IMR-90 (cell line): ENCODE results near the gene MARCO. TPM values are rescaled to one million over a fixed set of nuclear protein-coding genes. Genes with fewer than 3 reads are reported as not detected.

ENCODE experiments used
- ATAC-seq: fragments of 200-7000 bp; cut with Tn5 transposase; 2 replicates; pipeline ENCODE4 v1.9.1; 2020; ENCODE audit warnings: low read depth, mild to moderate bottlenecking, moderate library complexity
- BruUV-seq: library from RNA; stranded (reverse); fragments of 400-500 nt; replicated peaks from 2 replicates; lab custom pipeline; 2021; lab: Mats Ljungman, UMichigan
- CTCF ChIA-PET: fragments of 300-600 bp; formaldehyde crosslinking; extraction: SDS; loops from one replicate; lab custom pipeline; 2021; ENCODE audit warnings: antibody characterized with exemption; lab: Yijun Ruan, JAX
- POLR2A ChIA-PET: fragments of 300-600 bp; sonication (Branson Sonifier 250); formaldehyde crosslinking; loops from one replicate; lab custom pipeline; 2022; ENCODE audit warnings: antibody characterized with exemption; ENCODE audit not compliant: unreplicated experiment; lab: Charles Lee
- DNase-seq: peaks from one replicate; pipeline ENCODE4 v3.0.0; 2013
- H2AFZ ChIP-seq: replicated peaks from 2 replicates; pipeline ENCODE3; 2013; ENCODE audit warnings: low read length, mild to moderate bottlenecking; ENCODE audit not compliant: poor library complexity
- H2AK5ac ChIP-seq: 2 replicates; pipeline ENCODE4 v1.6.1; 2013; ENCODE audit warnings: low read depth, low read length, inconsistent platforms
- H2AK9ac ChIP-seq: replicated peaks from 2 replicates; pipeline ENCODE3; 2013; ENCODE audit warnings: mild to moderate bottlenecking, low read depth, low read length, moderate library complexity; ENCODE audit not compliant: poor library complexity
- H2BK120ac ChIP-seq: 2 replicates; pipeline ENCODE4 v1.6.1; 2013; ENCODE audit warnings: low read depth, low read length, inconsistent platforms
- H2BK15ac ChIP-seq: 3 replicates; pipeline ENCODE4 v1.6.1; 2013; ENCODE audit warnings: low read depth, low read length, inconsistent platforms
- H2BK20ac ChIP-seq: 2 replicates; pipeline ENCODE4 v1.6.1; 2013; ENCODE audit warnings: low read depth, mild to moderate bottlenecking, inconsistent platforms, low read length, moderate library complexity
- H2BK5ac ChIP-seq: 2 replicates; pipeline ENCODE4 v1.6.1; 2013; ENCODE audit warnings: mild to moderate bottlenecking, low read depth, low read length, inconsistent platforms; ENCODE audit not compliant: poor library complexity, severe bottlenecking
- H3K14ac ChIP-seq: replicated peaks from 2 replicates; pipeline ENCODE4 v1.6.1; 2013; ENCODE audit warnings: low read depth, low read length, inconsistent platforms
- H3K18ac ChIP-seq: 2 replicates; pipeline ENCODE4 v1.6.1; 2013; ENCODE audit warnings: low read depth, low read length, control low read depth
- H3K23ac ChIP-seq: 2 replicates; pipeline ENCODE4 v1.6.1; 2013; ENCODE audit warnings: low read depth, low read length, inconsistent platforms
- H3K27ac ChIP-seq: 2 replicates; pipeline ENCODE4 v1.5.1; 2013; ENCODE audit warnings: mild to moderate bottlenecking, control low read depth, low read length; ENCODE audit not compliant: insufficient read depth
- H3K27me3 ChIP-seq: 2 replicates; pipeline ENCODE4 v1.6.1; 2013; ENCODE audit warnings: low read length; ENCODE audit not compliant: control insufficient read depth, insufficient read depth
- H3K36me3 ChIP-seq: 2 replicates; pipeline ENCODE4 v1.6.1; 2013; ENCODE audit warnings: low read length, mixed read lengths; ENCODE audit not compliant: control insufficient read depth, insufficient read depth
- H3K4ac ChIP-seq: 2 replicates; pipeline ENCODE4 v1.6.1; 2013; ENCODE audit warnings: low read depth, low read length, inconsistent platforms
- H3K4me1 ChIP-seq: 2 replicates; pipeline ENCODE4 v1.6.1; 2013; ENCODE audit warnings: low read length, mixed read lengths; ENCODE audit not compliant: control insufficient read depth, insufficient read depth
- H3K4me2 ChIP-seq: 2 replicates; pipeline ENCODE4 v1.6.1; 2013; ENCODE audit warnings: low read depth, mild to moderate bottlenecking, control low read depth, low read length, moderate library complexity
- H3K4me3 ChIP-seq: 2 replicates; pipeline ENCODE4 v1.5.1; 2013; ENCODE audit warnings: low read depth, mild to moderate bottlenecking, control low read depth, low read length, moderate library complexity; ENCODE audit not compliant: insufficient read depth
- H3K56ac ChIP-seq: 2 replicates; pipeline ENCODE4 v1.6.1; 2013; ENCODE audit warnings: low read length, inconsistent platforms; ENCODE audit not compliant: insufficient read depth; ENCODE audit errors: extremely low read depth
- H3K79me1 ChIP-seq, 2 experiments: 2 replicates each; pipeline ENCODE4 v1.6.1; 2013; ENCODE audit warnings: low read length in 2 of 2, inconsistent platforms in 1 of 2, low read depth in 1 of 2
- H3K9ac ChIP-seq: 2 replicates; pipeline ENCODE4 v1.6.1; 2013; ENCODE audit warnings: low read depth, low read length, control low read depth
- H3K9me1 ChIP-seq: 2 replicates; pipeline ENCODE4 v1.6.1; 2013; ENCODE audit warnings: low read length, inconsistent platforms; ENCODE audit not compliant: insufficient read depth
- H3K9me3 ChIP-seq: 2 replicates; pipeline ENCODE4 v1.6.1; 2013; ENCODE audit warnings: low read length; ENCODE audit not compliant: control insufficient read depth, insufficient read depth
- H4K20me1 ChIP-seq: 2 replicates; pipeline ENCODE4 v1.6.1; 2013; ENCODE audit warnings: low read length, inconsistent platforms; ENCODE audit not compliant: insufficient read depth
- H4K5ac ChIP-seq: 2 replicates; pipeline ENCODE4 v1.6.1; 2013; ENCODE audit warnings: mild to moderate bottlenecking, low read depth, low read length, control low read depth
- H4K8ac ChIP-seq, 2 experiments: 2 replicates each; pipeline ENCODE4 v1.6.1; 2013; ENCODE audit warnings: low read depth in 2 of 2, low read length in 2 of 2, control low read depth in 1 of 2, inconsistent platforms in 1 of 2
- H4K91ac ChIP-seq: 2 replicates; pipeline ENCODE4 v1.6.1; 2013; ENCODE audit warnings: low read depth, low read length, inconsistent platforms; ENCODE audit not compliant: insufficient read depth
- CHD1 ChIP-seq: IDR thresholded peaks from 2 replicates; pipeline ENCODE4 v1.6.1; 2012; ENCODE audit warnings: low read depth, low read length, improper control_type of control experiment
- MXI1 ChIP-seq: IDR thresholded peaks from 2 replicates; pipeline ENCODE4 v1.6.1; 2012; ENCODE audit warnings: low read depth, mild to moderate bottlenecking, low read length, moderate library complexity, borderline replicate concordance
- NFE2L2 ChIP-seq: fragments of 150-350 bp; IDR thresholded peaks from 2 replicates; pipeline ENCODE4 v1.6.1; 2016; ENCODE audit warnings: low read depth, mild to moderate bottlenecking, low read length
- RAD21 ChIP-seq: IDR thresholded peaks from 2 replicates; pipeline ENCODE4 v1.6.1; 2012; ENCODE audit warnings: low read length, improper control_type of control experiment
- RCOR1 ChIP-seq: IDR thresholded peaks from 2 replicates; pipeline ENCODE4 v1.6.1; 2012; ENCODE audit warnings: mild to moderate bottlenecking, low read length, improper control_type of control experiment; ENCODE audit not compliant: insufficient replicate concordance
- SMC3 ChIP-seq: fragments of 150-350 bp; IDR thresholded peaks from 2 replicates; pipeline ENCODE4 v1.6.1; 2016; ENCODE audit warnings: low read depth, mild to moderate bottlenecking, antibody characterized with exemption, low read length, moderate library complexity
- WGBS, 2 experiments: methylation state at CpG; one replicate each; pipeline versions ENCODE4 v1.1.5 to v1.1.7; 2013; ENCODE audit warnings: missing lambda C conversion rate in 2 of 2; ENCODE audit not compliant: insufficient read length in 1 of 2; ENCODE audit errors: extremely low coverage in 2 of 2; 5-methylcytosine and 5-hydroxymethylcytosine counted together
- dilution Hi-C: fragments of 300-500 bp; cut with HindIII; formaldehyde crosslinking; loops from one replicate; pipeline ENCODE4 v1.14.3; 2018; ENCODE audit warnings: low sequenced_read_pairs; ENCODE audit not compliant: unreplicated experiment
- in situ Hi-C: fragments of 300-500 bp; cut with MboI; formaldehyde crosslinking; loops from 3 replicates; pipeline ENCODE4 v1.14.3; 2019; ENCODE audit warnings: low sequenced_read_pairs, inconsistent platforms, mixed read lengths
- intact Hi-C: fragments of 100-400 bp; cut with micrococcal nuclease; formaldehyde crosslinking; loops from 2 replicates; pipeline ENCODE4 v1.10.0; 2022
- polyA plus RNA-seq, 3 experiments: library from polyadenylated mRNA; depleted of rRNA; stranded (reverse); fragments of >200 nt; gene quantifications; 2 replicates each; pipeline ENCODE4 v1.2.3, GENCODE V29; 2012; ENCODE audit warnings: low replicate concordance in 1 of 3
- total RNA-seq: library from RNA; depleted of rRNA; stranded (reverse); fragments of >200 nt; gene quantifications from 2 replicates; pipeline ENCODE4 v1.2.3, GENCODE V29; 2012
- TF ChIP-seq, protein P1 (sequence below): conservative IDR thresholded peaks from 2 replicates; pipeline ENCODE4 v1.5.1; 2012; ENCODE audit warnings: mild to moderate bottlenecking, low read depth, low read length, improper control_type of control experiment
- TF ChIP-seq, protein P2 (sequence below): fragments of 150-350 bp; IDR thresholded peaks from 2 replicates; pipeline ENCODE4 v1.6.1; 2017; ENCODE audit warnings: mild to moderate bottlenecking, antibody characterized with exemption, low read length, low read depth

The MARCO gene
- total and polyA plus RNA-seq, 2 of the 4 experiments (the other 2 are of a cell fraction): not detected

DNA sequence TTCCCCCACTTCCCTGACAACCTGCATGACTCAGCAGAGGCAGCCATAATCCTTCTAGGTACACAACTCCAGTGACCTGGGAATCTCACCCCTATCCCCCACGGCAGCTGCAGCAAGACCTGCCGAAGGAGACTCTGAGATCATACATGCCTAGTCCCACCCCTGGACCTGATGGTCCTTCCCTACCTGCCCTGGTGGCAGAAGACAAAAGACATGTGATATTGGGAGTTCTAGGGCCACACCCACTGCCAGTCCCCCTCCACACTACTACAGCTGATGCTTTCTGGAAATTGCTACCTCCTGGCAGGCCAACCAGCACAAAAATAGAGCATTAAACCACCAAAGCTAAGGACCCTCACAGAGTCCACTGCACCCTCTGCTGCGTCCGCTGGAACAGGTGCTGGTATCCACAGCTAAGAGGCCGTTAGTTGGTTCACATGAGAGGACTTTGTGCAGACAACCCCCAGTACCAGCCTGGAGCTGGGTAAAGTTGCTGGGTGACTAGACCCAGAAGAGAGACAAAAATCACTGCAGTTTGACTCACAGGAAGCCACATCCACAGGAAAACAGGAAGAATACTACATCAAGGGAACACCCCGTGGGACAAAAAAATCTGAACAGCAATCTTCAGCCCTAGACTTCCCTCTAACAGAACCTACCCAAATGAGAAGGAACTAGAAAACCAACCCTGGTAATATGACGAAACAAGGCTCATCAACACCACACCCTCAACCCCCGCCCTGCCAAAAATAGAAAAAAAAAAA is 12.5 kb downstream of the MARCO start:
- no peaks in the 10 kb centered on the region for H3K4me1 ChIP-seq
- no peaks in the 10 kb centered on the region for H3K9me1 ChIP-seq
- H4K20me1 ChIP-seq: no peaks in the 10 kb centered on the region
- POLR2A ChIA-PET: no interaction called here
- H3K79me1 ChIP-seq: no peaks in the 10 kb centered on the region
- H2BK120ac ChIP-seq: no peak overlapping the region
- no peaks in the 10 kb centered on the region for H3K9me3 ChIP-seq
- no peak for ATAC-seq
- no peak overlapping the region for H2AK5ac ChIP-seq
- no peaks in the 10 kb centered on the region for H3K27me3 ChIP-seq
- H3K14ac ChIP-seq: no peak overlapping the region
- H2AK9ac ChIP-seq: no peak overlapping the region
- no peak overlapping the region for H2AFZ ChIP-seq
- no peak overlapping the region for H2BK5ac ChIP-seq
- H4K8ac ChIP-seq: no peak overlapping the region
- no TSS peak for BruUV-seq
- TF ChIP-seq, protein P1, sequence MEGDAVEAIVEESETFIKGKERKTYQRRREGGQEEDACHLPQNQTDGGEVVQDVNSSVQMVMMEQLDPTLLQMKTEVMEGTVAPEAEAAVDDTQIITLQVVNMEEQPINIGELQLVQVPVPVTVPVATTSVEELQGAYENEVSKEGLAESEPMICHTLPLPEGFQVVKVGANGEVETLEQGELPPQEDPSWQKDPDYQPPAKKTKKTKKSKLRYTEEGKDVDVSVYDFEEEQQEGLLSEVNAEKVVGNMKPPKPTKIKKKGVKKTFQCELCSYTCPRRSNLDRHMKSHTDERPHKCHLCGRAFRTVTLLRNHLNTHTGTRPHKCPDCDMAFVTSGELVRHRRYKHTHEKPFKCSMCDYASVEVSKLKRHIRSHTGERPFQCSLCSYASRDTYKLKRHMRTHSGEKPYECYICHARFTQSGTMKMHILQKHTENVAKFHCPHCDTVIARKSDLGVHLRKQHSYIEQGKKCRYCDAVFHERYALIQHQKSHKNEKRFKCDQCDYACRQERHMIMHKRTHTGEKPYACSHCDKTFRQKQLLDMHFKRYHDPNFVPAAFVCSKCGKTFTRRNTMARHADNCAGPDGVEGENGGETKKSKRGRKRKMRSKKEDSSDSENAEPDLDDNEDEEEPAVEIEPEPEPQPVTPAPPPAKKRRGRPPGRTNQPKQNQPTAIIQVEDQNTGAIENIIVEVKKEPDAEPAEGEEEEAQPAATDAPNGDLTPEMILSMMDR: no peak
- TF ChIP-seq NFE2L2 (no peak), CHD1 (no peak), RAD21 (no peak), MXI1 (no peak), RCOR1 (no peak), SMC3 (no peak)
- TF ChIP-seq, protein P2, sequence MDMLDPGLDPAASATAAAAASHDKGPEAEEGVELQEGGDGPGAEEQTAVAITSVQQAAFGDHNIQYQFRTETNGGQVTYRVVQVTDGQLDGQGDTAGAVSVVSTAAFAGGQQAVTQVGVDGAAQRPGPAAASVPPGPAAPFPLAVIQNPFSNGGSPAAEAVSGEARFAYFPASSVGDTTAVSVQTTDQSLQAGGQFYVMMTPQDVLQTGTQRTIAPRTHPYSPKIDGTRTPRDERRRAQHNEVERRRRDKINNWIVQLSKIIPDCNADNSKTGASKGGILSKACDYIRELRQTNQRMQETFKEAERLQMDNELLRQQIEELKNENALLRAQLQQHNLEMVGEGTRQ: no peak
- intact Hi-C loops (no loop called here), in situ Hi-C loops (no loop called here), dilution Hi-C loops (no loop called here)
- H4K5ac ChIP-seq: no peak overlapping the region
- H3K4me2 ChIP-seq: no peak overlapping the region
- no peak overlapping the region for H3K18ac ChIP-seq
- H3K4ac ChIP-seq: no peak overlapping the region
- H4K91ac ChIP-seq: no peak overlapping the region
- CTCF ChIA-PET: no interaction called here
- no peak for DNase-seq
- no peak overlapping the region for H2BK20ac ChIP-seq
- no peaks in the 10 kb centered on the region for H3K36me3 ChIP-seq
- H3K23ac ChIP-seq: no peak overlapping the region
- WGBS, 2 experiments: no CpG with 5 or more reads among the region's 8 CpGs
- H3K56ac ChIP-seq: no peak overlapping the region
- H2BK15ac ChIP-seq: no peak overlapping the region
- no peak overlapping the region for H3K4me3 ChIP-seq
- H3K9ac ChIP-seq: no peak overlapping the region
- H3K27ac ChIP-seq: no peak overlapping the region
